ENCODE results near the gene FAM83G.

GRCh38 chr17:19010729-19011505 is 6.4 kb upstream of the FAM83G start:
- TF ChIP-seq CTCF (IDR thresholded peaks at IDR 0.05) (no peak), POLR2A (IDR thresholded peaks at IDR 0.05) (no peak)
